GM12891 (cell line): ENCODE data around the gene SPP2.

Source experiments
- PAX5 ChIP-seq: IDR thresholded peaks from 2 replicates; pipeline ENCODE4 v1.6.1; 2011; ENCODE audit warnings: low read length, moderate library complexity, mild to moderate bottlenecking; ENCODE audit not compliant: insufficient read depth, severe bottlenecking
- POLR2A ChIP-seq: IDR thresholded peaks from 2 replicates; pipeline ENCODE4 v1.6.1; 2011; ENCODE audit warnings: low read depth, low read length, control low read depth
- POLR2AphosphoS5 ChIP-seq: IDR thresholded peaks from 2 replicates; pipeline ENCODE4 v1.6.1; 2011; ENCODE audit warnings: low read depth, low read length, control low read depth
- SPI1 ChIP-seq: IDR thresholded peaks from 2 replicates; pipeline ENCODE4 v1.6.1; 2011; ENCODE audit warnings: low read depth, low read length, control low read depth
- TAF1 ChIP-seq: IDR thresholded peaks from 2 replicates; pipeline ENCODE4 v1.6.1; 2011; ENCODE audit warnings: low read depth, low read length, control low read depth

- TF ChIP-seq POLR2AphosphoS5: no peak
- TF ChIP-seq POLR2A: no peak
- no peak for TF ChIP-seq TAF1
- TF ChIP-seq PAX5: no peak
- no peak for TF ChIP-seq SPI1
Observed at GRCh38 chr2:234126146-234126470, 75.6 kb downstream of the SPP2 start.
